HG03342 (cell line): ENCODE measurements around the gene GOLGA8F.
"Not testable (repeated sequence)": the region's sequence is repeated elsewhere in the genome, so short reads cannot be mapped to it uniquely, and the experiment has no call there.

Experiments
- ATAC-seq: cut with Tn5 transposase; IDR thresholded peaks from one replicate; pipeline ENCODE4 v1.9.1; 2021; ENCODE audit warnings: mild to moderate bottlenecking, moderate library complexity; ENCODE audit not compliant: unreplicated experiment

The GOLGA8F gene, protein sequence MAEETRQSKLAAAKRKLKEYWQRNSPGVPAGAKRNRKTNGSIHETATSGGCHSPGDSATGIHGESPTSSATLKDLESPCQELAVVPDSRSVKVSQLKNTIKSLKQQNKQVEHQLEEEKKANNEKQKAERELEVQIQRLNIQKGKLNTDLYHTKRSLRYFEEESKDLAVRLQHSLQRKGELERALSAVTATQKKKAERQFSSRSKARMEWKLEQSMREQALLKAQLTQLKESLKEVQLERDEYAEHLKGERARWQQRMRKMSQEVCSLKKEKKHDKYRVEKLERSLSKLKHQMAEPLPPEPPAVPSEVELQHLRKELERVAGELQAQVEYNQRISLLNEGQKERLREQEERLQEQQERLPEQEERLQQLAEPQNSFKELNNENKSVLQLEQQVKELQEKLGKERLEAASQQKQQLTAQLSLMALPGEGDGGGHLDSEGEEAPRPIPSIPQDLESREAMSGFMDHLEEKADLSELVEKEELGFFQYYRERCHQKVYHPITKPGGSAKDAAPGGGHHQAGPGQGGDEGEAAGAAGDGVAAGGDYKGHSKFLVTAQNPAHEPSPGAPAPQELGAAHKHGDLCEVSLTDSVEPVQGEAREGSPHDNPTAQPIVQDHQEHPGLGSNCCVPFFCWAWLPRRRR

GRCh38 chr15:28378364-28378763, at the start of gene GOLGA8F:
GOLGA8F (plus strand) TSS chr15:28378664; CDS start chr15:28378762, 98 bp downstream.
- not testable (repeated sequence) for ATAC-seq

DNA sequence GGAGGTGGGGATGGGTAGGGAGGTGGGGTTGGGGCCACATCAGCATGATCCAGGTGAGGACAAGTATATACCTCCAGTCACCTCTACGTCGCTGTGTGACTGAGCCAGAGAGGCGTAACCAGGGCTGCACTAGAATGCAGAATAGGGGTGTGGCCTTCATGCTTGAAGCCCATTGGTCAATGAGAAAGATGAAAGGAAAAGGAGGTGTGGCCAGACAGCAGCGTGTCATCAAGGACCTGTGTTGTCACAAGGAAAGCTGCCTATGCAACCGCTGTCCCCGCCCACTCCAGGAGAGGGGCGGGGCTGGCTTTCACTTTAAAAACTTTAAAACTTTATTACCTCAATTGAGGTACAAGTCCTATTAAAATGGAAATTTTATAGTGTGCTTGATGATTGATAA, 20.5 kb upstream of the GOLGA8F start, which contains the start of gene GOLGA6L24:
Gene GOLGA6L24, minus strand, starts transcription at position 101 of the 400 bp plus-strand sequence. Its CDS starts 61 bp downstream, at position 40.
- not testable (repeated sequence) for ATAC-seq

- not testable (repeated sequence) for ATAC-seq
These were observed 13.0 kb upstream of the GOLGA8F start for GRCh38 chr15:28365502-28365901.

GRCh38 chr15:28380053-28380452, 1.6 kb downstream of the GOLGA8F start:
- not testable (repeated sequence) for ATAC-seq

GRCh38 chr15:28396022-28396421, 17.6 kb downstream of the GOLGA8F start:
- ATAC-seq, result not testable (repeated sequence)

DNA sequence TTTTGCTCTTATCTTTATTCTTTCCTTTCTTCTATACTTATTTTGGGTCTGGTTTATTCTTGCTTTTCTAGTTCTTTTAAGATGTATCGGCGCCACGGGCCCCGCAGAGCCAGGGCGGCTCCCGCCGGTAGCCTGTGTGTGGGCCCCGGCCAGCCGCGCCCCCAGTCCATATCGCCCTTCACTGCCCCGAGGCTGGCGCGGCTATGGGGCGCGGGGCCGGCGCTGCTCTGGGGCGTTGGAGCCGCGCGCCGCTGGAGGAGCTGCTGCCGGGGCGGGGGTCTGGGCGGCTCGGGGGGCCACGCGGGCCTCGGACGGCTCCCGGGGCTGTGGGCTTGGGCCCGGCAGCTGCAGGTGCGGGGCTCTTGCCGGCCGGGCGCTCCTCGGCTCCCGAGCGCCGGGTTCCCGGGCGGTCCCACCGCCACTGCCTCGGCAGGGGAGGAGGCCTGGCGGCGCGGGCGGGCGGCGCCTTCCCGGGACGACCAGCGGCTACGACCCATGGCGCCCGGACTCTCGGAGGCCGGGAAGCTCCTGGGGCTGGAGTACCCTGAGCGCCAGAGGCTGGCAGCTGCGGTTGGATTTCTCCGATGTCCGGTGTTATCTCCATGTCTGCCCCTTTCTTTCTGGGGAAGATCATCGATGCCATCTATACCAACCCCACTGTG, 24.4 kb downstream of the GOLGA8F start:
- ATAC-seq, result not testable (repeated sequence)

DNA sequence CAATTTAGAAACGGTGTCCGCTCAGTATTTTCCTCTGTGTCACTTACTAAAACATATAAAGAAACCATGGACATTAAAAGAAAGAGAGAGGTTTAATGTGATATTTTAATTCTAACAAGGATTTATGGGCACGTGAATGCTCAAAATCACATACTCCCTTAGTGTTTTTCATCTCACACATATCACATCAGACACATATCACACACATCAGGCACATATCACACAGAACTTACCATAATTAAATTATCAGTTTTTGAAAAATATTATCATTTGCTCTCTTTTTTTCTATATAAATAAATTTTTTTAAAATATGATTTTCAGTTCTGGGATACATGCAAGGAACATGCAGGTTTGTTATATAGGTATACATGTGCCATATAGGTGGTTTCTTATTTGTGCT, 42.0 kb downstream of the GOLGA8F start:
- ATAC-seq, result not testable (repeated sequence)

GRCh38 chr15:28435594-28435993, 57.1 kb downstream of the GOLGA8F start:
- ATAC-seq, result not testable (repeated sequence)
